HCT116 (cell line): ENCODE data around the gene MRTFB. TPM values are rescaled to one million over a fixed set of nuclear protein-coding genes. Genes with fewer than 3 reads are reported as not detected.

ENCODE experiments used
- ATAC-seq: fragments of 200-7000 bp; cut with Tn5 transposase; 2 replicates; pipeline ENCODE4 v1.9.1; 2020; ENCODE audit warnings: mild to moderate bottlenecking, moderate library complexity
- BruUV-seq: library from RNA; stranded (reverse); fragments of 400-500 nt; replicated peaks from 2 replicates; lab custom pipeline; 2021; lab: Mats Ljungman, UMichigan
- CTCF ChIA-PET: fragments of 300-600 bp; sonication (Branson Sonifier 250); formaldehyde crosslinking; loops from one replicate; lab custom pipeline; 2021; ENCODE audit warnings: antibody characterized with exemption; lab: Charles Lee
- POLR2A ChIA-PET: fragments of 300-600, 350-600 bp; sonication (Branson Sonifier 250); formaldehyde crosslinking; loops from one replicate; lab custom pipeline; 2021; ENCODE audit warnings: antibody characterized with exemption; lab: Charles Lee
- RAD21 ChIA-PET, 2 experiments: fragments of 300-600 bp; sonication (Branson Sonifier 250); formaldehyde crosslinking; loops; one replicate each; lab custom pipeline; 2023; ENCODE audit warnings: low total read pairs in 2 of 2; ENCODE audit not compliant: uncharacterized antibody in 2 of 2, unreplicated experiment in 2 of 2, low non-redundant PET in 1 of 2; lab: Charles Lee
- DNase-seq: peaks from one replicate; pipeline ENCODE4 v3.0.0-alpha.2; 2010; ENCODE audit warnings: low read depth, low spot score
- H2AFZ ChIP-seq: fragments of 200-600 bp; shearing (Covaris generic), sonication (generic); 2 replicates; pipeline ENCODE4 v1.6.1; 2017; ENCODE audit warnings: low read depth, mixed run types, mixed read lengths, antibody characterized with exemption, low read length; ENCODE audit not compliant: poor library complexity, severe bottlenecking
- H3K27ac ChIP-seq: 2 replicates; pipeline ENCODE4 v1.5.1; 2012; ENCODE audit warnings: low read depth, low read length
- H3K27me3 ChIP-seq: fragments of 200-600 bp; sonication (generic); 2 replicates; pipeline ENCODE4 v1.6.1; 2016; ENCODE audit warnings: mixed run types, low read length, mixed read lengths; ENCODE audit not compliant: insufficient read depth
- H3K36me3 ChIP-seq, 2 experiments: fragments of 200-500 bp in 1 of 2; fragments of 200-600 bp in 1 of 2; sonication (Bioruptor generic) in 1 of 2; sonication (generic) in 1 of 2; 2 replicates each; pipeline versions ENCODE4 v1.5.1 to v1.6.1; 2014 to 2016; ENCODE audit warnings: low read length in 2 of 2, inconsistent platforms in 1 of 2, mixed read lengths in 1 of 2, mixed run types in 1 of 2; ENCODE audit not compliant: insufficient read depth in 2 of 2, control insufficient read depth in 1 of 2
- H3K4me1 ChIP-seq, 2 experiments: fragments of 200-600 bp in 1 of 2; sonication (generic) in 1 of 2; 2 replicates each; pipeline versions ENCODE4 v1.5.1 to v1.6.1; 2012 to 2017; ENCODE audit warnings: low read length in 2 of 2, inconsistent platforms in 1 of 2, mild to moderate bottlenecking in 1 of 2, mixed read lengths in 1 of 2, mixed run types in 1 of 2, moderate library complexity in 1 of 2; ENCODE audit not compliant: insufficient read depth in 2 of 2, control insufficient read depth in 1 of 2
- H3K4me2 ChIP-seq: fragments of 200-600 bp; sonication (generic); 2 replicates; pipeline ENCODE4 v1.6.1; 2017; ENCODE audit warnings: mixed run types, low read length, mixed read lengths
- H3K4me3 ChIP-seq, 2 experiments: fragments of 200-600 bp in 1 of 2; sonication (generic) in 1 of 2; replicated peaks in 1 of 2; 2 replicates each; pipeline ENCODE4 v1.5.1; 2011 to 2016; ENCODE audit warnings: low read length in 2 of 2, control low read depth in 1 of 2, low read depth in 1 of 2, mild to moderate bottlenecking in 1 of 2, mixed read lengths in 1 of 2, mixed run types in 1 of 2
- H3K79me2 ChIP-seq: fragments of 200-600 bp; sonication (generic); 2 replicates; pipeline ENCODE4 v1.6.1; 2017; ENCODE audit warnings: mild to moderate bottlenecking, mixed run types, low read length, moderate library complexity, mixed read lengths; ENCODE audit not compliant: insufficient read depth
- H3K9ac ChIP-seq: fragments of 200-600 bp; sonication (generic); 2 replicates; pipeline ENCODE4 v1.6.1; 2016; ENCODE audit warnings: low read length, mixed read lengths
- H3K9me2 ChIP-seq: fragments of 200-600 bp; sonication (generic), shearing (Covaris generic); 2 replicates; pipeline ENCODE4 v1.6.1; 2017; ENCODE audit warnings: mixed run types, mild to moderate bottlenecking, moderate library complexity; ENCODE audit not compliant: insufficient read depth
- H3K9me3 ChIP-seq, 2 experiments: fragments of 200-500 bp in 1 of 2; fragments of 200-600 bp in 1 of 2; sonication (Bioruptor generic) in 1 of 2; sonication (generic) in 1 of 2; 2 replicates each; pipeline ENCODE4 v1.6.1; 2014 to 2017; ENCODE audit warnings: low read length in 2 of 2, mixed read lengths in 2 of 2, inconsistent platforms in 1 of 2, low read depth in 1 of 2, mild to moderate bottlenecking in 1 of 2, mixed run types in 1 of 2, moderate library complexity in 1 of 2; ENCODE audit not compliant: control insufficient read depth in 1 of 2, insufficient read depth in 1 of 2
- H4K20me1 ChIP-seq: fragments of 200-600 bp; sonication (generic), shearing (Covaris generic); 2 replicates; pipeline ENCODE4 v1.6.1; 2017; ENCODE audit warnings: mixed run types, mild to moderate bottlenecking, moderate library complexity; ENCODE audit not compliant: insufficient read depth
- ATF3 ChIP-seq: IDR thresholded peaks from 2 replicates; pipeline ENCODE4 v1.6.1; 2012
- CBX3 ChIP-seq: IDR thresholded peaks from 2 replicates; pipeline ENCODE4 v1.6.1; 2012; ENCODE audit warnings: low read depth
- CEBPB ChIP-seq: IDR thresholded peaks from 2 replicates; pipeline ENCODE4 v1.6.1; 2012; ENCODE audit warnings: low read depth
- CTCF ChIP-seq, 3 experiments: fragments of 200-600 bp in 1 of 3; sonication (generic) in 1 of 3; IDR thresholded peaks in 2 of 3; conservative IDR thresholded peaks in 1 of 3; 2 replicates each; pipeline ENCODE4 v1.5.1; 2012 to 2017; ENCODE audit warnings: low read depth in 2 of 3, low read length in 2 of 3, antibody characterized with exemption in 1 of 3, borderline replicate concordance in 1 of 3, control low read depth in 1 of 3, mild to moderate bottlenecking in 1 of 3, mixed read lengths in 1 of 3, mixed run types in 1 of 3, moderate library complexity in 1 of 3; ENCODE audit not compliant: insufficient read depth in 1 of 3
- ELF1 ChIP-seq: IDR thresholded peaks from 2 replicates; pipeline ENCODE4 v1.6.1; 2012; ENCODE audit warnings: low read depth, borderline replicate concordance
- MAX ChIP-seq: IDR thresholded peaks from 2 replicates; pipeline ENCODE4 v1.6.1; 2012
- POLR2A ChIP-seq: IDR thresholded peaks from 2 replicates; pipeline ENCODE4 v1.7.0; 2011; ENCODE audit warnings: borderline replicate concordance; ENCODE audit not compliant: insufficient read depth, insufficient read length; ENCODE audit errors: extremely low read depth
- POLR2AphosphoS5 ChIP-seq: IDR thresholded peaks from 2 replicates; pipeline ENCODE4 v1.6.1; 2011; ENCODE audit warnings: mild to moderate bottlenecking, low read depth, low read length, moderate library complexity
- RAD21 ChIP-seq: IDR thresholded peaks from 2 replicates; pipeline ENCODE4 v1.6.1; 2012; ENCODE audit warnings: low read depth, mild to moderate bottlenecking
- SIN3A ChIP-seq: IDR thresholded peaks from 2 replicates; pipeline ENCODE4 v1.6.1; 2012; ENCODE audit warnings: low read depth
- SP1 ChIP-seq: IDR thresholded peaks from 2 replicates; pipeline ENCODE4 v1.6.1; 2012; ENCODE audit warnings: low read depth
- TCF7L2 ChIP-seq: IDR thresholded peaks from 2 replicates; pipeline ENCODE4 v1.7.0; 2011; ENCODE audit warnings: borderline replicate concordance, inconsistent platforms; ENCODE audit not compliant: insufficient read depth, insufficient read length; ENCODE audit errors: extremely low read depth
- YY1 ChIP-seq: IDR thresholded peaks from 2 replicates; pipeline ENCODE4 v1.6.1; 2011; ENCODE audit warnings: low read length, low read depth, moderate library complexity, mild to moderate bottlenecking; ENCODE audit not compliant: insufficient replicate concordance; ENCODE audit errors: extremely low read depth
- ZBTB33 ChIP-seq: IDR thresholded peaks from 2 replicates; pipeline ENCODE4 v1.6.1; 2011; ENCODE audit warnings: mild to moderate bottlenecking, low read length, moderate library complexity; ENCODE audit not compliant: insufficient replicate concordance; ENCODE audit errors: extremely low read depth
- ZNF274 ChIP-seq: fragments of 200-500 bp; sonication (Bioruptor generic); IDR thresholded peaks from 2 replicates; pipeline ENCODE4 v1.6.1; 2014; ENCODE audit warnings: mild to moderate bottlenecking, low read depth, low read length, inconsistent platforms
- intact Hi-C: fragments of 100-400 bp; cut with micrococcal nuclease; formaldehyde crosslinking; loops from 2 replicates; pipeline ENCODE4 v1.10.0; 2022
- total RNA-seq: library from RNA; stranded (reverse); gene quantifications from one replicate; pipeline ENCODE4 v1.2.1, GENCODE V29; 2021; ENCODE audit not compliant: unreplicated experiment

MRTFB gene
- total RNA-seq, 1 experiment from 2014 or later: 39.0 TPM

- CTCF ChIA-PET: interaction anchor here (0.6 to 1.2 kb wide), 2 partner anchors 8 to 355 kb away, joined by 3 to 4 read pairs; no protein-coding TSS in a partner anchor
- no peaks in the 10 kb centered on the region for H3K79me2 ChIP-seq
- no peak overlapping the region for H3K4me2 ChIP-seq
- intact Hi-C loops: no loop called here
- ATAC-seq (no peak), DNase-seq (no peak)
- H3K36me3 ChIP-seq: no peaks in the 10 kb centered on the region
- BruUV-seq: no TSS peak
- TF ChIP-seq SIN3A (no peak), SP1 (no peak), RAD21 (no peak), ELF1 (no peak), CBX3 (no peak), MAX (no peak), CEBPB (no peak), TCF7L2 (no peak), ZNF274 (no peak), ATF3 (no peak), POLR2A (no peak), CTCF (IDR thresholded peaks at IDR 0.05 in 2 of 3, conservative IDR thresholded peaks at IDR 0.05 in 1 of 3; ENCODE audit: borderline replicate concordance in 1 of 3, insufficient read depth in 1 of 3, low read depth in 2 of 3, low read length in 2 of 3) (no peak), ZBTB33 (no peak), POLR2AphosphoS5 (no peak), YY1 (no peak)
- no peak overlapping the region for H3K9ac ChIP-seq
- H3K9me3 ChIP-seq: no peaks in the 10 kb centered on the region
- no peak overlapping the region for H3K4me3 ChIP-seq
- no peaks in the 10 kb centered on the region for H3K9me2 ChIP-seq
- H3K27me3 ChIP-seq: no peaks in the 10 kb centered on the region
- H4K20me1 ChIP-seq: no peaks in the 10 kb centered on the region
- no peak overlapping the region for H3K27ac ChIP-seq
- RAD21 ChIA-PET: no interaction called here
- H3K4me1 ChIP-seq: no peaks in the 10 kb centered on the region
- POLR2A ChIA-PET: no interaction called here
- H2AFZ ChIP-seq: no peak overlapping the region
Measured at GRCh38 chr16:14278749-14279148, 207.6 kb downstream of the MRTFB start.
